ENCODE results near the gene SLC25A22. TPM values are rescaled to one million over a fixed set of nuclear protein-coding genes. Genes with fewer than 3 reads are reported as not detected.

The SLC25A22 gene
- total RNA-seq, 1 experiment from 2014 or later: 38.1 TPM

- POLR2A ChIA-PET (ENCODE audit: low non-redundant PET): no interaction called here
- intact Hi-C loops (cut with micrococcal nuclease; ENCODE audit: unreplicated experiment): no loop called here
- Histone ChIP-seq H3K4me1 (ENCODE audit: insufficient read depth, low read length, poor library complexity, severe bottlenecking) (no peaks in the 10 kb centered on the region), H3K9me3 (ENCODE audit: low read depth, low read length, poor library complexity, severe bottlenecking) (no peaks in the 10 kb centered on the region), H3K27me3 (replicated peaks; ENCODE audit: insufficient read depth, low read depth, low read length, poor library complexity) (no peaks in the 10 kb centered on the region), H3K36me3 (ENCODE audit: insufficient read depth, low read length, poor library complexity, severe bottlenecking) (peaks cover 45% of the 10 kb centered on the region), H3K4me3 (ENCODE audit: low read depth, low read length, poor library complexity, severe bottlenecking) (no peak overlapping the region), H3K27ac (ENCODE audit: low read depth, low read length, poor library complexity, severe bottlenecking) (no peak overlapping the region)
- no peak for TF ChIP-seq EZH2 (IDR thresholded peaks at IDR 0.05; ENCODE audit: borderline replicate concordance, low read depth, low read length, poor library complexity, severe bottlenecking)
- TF ChIP-seq, protein P1, sequence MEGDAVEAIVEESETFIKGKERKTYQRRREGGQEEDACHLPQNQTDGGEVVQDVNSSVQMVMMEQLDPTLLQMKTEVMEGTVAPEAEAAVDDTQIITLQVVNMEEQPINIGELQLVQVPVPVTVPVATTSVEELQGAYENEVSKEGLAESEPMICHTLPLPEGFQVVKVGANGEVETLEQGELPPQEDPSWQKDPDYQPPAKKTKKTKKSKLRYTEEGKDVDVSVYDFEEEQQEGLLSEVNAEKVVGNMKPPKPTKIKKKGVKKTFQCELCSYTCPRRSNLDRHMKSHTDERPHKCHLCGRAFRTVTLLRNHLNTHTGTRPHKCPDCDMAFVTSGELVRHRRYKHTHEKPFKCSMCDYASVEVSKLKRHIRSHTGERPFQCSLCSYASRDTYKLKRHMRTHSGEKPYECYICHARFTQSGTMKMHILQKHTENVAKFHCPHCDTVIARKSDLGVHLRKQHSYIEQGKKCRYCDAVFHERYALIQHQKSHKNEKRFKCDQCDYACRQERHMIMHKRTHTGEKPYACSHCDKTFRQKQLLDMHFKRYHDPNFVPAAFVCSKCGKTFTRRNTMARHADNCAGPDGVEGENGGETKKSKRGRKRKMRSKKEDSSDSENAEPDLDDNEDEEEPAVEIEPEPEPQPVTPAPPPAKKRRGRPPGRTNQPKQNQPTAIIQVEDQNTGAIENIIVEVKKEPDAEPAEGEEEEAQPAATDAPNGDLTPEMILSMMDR (conservative IDR thresholded peaks at IDR 0.05; ENCODE audit: low read depth, low read length): no peak
- no TSS peak for BruUV-seq (replicated peaks)
- DNase-seq (ENCODE audit: low spot score): no peak
- CTCF ChIA-PET: no interaction called here
These were observed 32.3 kb downstream of the SLC25A22 start for GRCh38 chr11:765802-766091.

- TF ChIP-seq, protein P1 (conservative IDR thresholded peaks at IDR 0.05; ENCODE audit: low read depth, low read length): peak; percentile 53
- TF ChIP-seq EZH2 (IDR thresholded peaks at IDR 0.05; ENCODE audit: borderline replicate concordance, low read depth, low read length, poor library complexity, severe bottlenecking): no peak
- H3K27ac ChIP-seq (ENCODE audit: low read depth, low read length, poor library complexity, severe bottlenecking): no peak overlapping the region
- peak; percentile 59 for DNase-seq (ENCODE audit: low spot score)
- H3K4me3 ChIP-seq (ENCODE audit: low read depth, low read length, poor library complexity, severe bottlenecking): no peak overlapping the region
- H3K36me3 ChIP-seq (ENCODE audit: insufficient read depth, low read length, poor library complexity, severe bottlenecking): peaks cover 45% of the 10 kb centered on the region
- CTCF ChIA-PET: no interaction called here
- intact Hi-C loops (cut with micrococcal nuclease; ENCODE audit: unreplicated experiment): no loop called here
- H3K4me1 ChIP-seq (ENCODE audit: insufficient read depth, low read length, poor library complexity, severe bottlenecking): no peaks in the 10 kb centered on the region
- H3K27me3 ChIP-seq (replicated peaks; ENCODE audit: insufficient read depth, low read depth, low read length, poor library complexity): no peaks in the 10 kb centered on the region
- POLR2A ChIA-PET (ENCODE audit: low non-redundant PET): no interaction called here
- H3K9me3 ChIP-seq (ENCODE audit: low read depth, low read length, poor library complexity, severe bottlenecking): no peaks in the 10 kb centered on the region
- BruUV-seq (replicated peaks): no TSS peak
These were observed 32.9 kb downstream of the SLC25A22 start for GRCh38 chr11:765025-765801.

DNA sequence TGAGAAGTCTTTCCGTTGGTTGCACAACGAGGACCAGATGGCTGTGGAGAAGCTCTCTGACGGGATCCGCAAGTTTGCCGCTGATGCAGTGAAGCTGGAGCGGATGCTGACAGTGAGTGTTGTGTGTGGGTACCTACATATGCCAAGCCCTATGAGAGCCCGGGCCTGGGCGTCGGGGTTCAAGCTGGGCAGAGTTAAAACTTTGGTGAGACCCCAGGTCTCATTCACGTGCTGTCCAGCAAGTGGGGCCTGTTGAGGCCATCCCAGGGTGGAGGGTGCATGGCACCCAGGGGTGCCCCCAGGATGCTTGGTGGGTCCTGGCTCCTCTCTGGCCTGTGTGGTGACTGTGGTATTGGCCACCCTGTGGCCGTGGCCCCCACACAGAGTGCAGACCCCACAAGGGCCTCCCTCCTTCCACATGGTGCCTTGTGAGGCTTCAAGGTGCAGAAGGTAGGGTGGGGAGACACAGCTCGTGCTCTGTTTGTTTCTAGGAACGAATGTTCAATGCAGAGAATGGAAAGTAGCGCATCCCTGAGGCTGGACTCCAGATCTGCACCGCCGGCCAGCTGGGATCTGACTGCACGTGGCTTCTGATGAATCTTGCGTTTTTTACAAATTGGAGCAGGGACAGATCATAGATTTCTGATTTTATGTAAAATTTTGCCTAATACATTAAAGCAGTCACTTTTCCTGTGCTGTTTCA, 33.6 kb downstream of the SLC25A22 start:
- H3K4me1 ChIP-seq (ENCODE audit: insufficient read depth, low read length, poor library complexity, severe bottlenecking): no peaks in the 10 kb centered on the region
- ChIA-PET POLR2A (ENCODE audit: low non-redundant PET) (interaction anchor here (0.5 kb wide), 1 partner anchor 19 kb away, joined by 4 read pairs; no protein-coding TSS in a partner anchor), CTCF (no interaction called here)
- intact Hi-C loops (cut with micrococcal nuclease; ENCODE audit: unreplicated experiment): no loop called here
- no peak for TF ChIP-seq EZH2 (IDR thresholded peaks at IDR 0.05; ENCODE audit: borderline replicate concordance, low read depth, low read length, poor library complexity, severe bottlenecking)
- TF ChIP-seq, protein P1 (conservative IDR thresholded peaks at IDR 0.05; ENCODE audit: low read depth, low read length): no peak
- no peak overlapping the region for H3K27ac ChIP-seq (ENCODE audit: low read depth, low read length, poor library complexity, severe bottlenecking)
- peaks cover 50% of the 10 kb centered on the region for H3K36me3 ChIP-seq (ENCODE audit: insufficient read depth, low read length, poor library complexity, severe bottlenecking)
- H3K4me3 ChIP-seq (ENCODE audit: low read depth, low read length, poor library complexity, severe bottlenecking): no peak overlapping the region
- no peaks in the 10 kb centered on the region for H3K27me3 ChIP-seq (replicated peaks; ENCODE audit: insufficient read depth, low read depth, low read length, poor library complexity)
- no peaks in the 10 kb centered on the region for H3K9me3 ChIP-seq (ENCODE audit: low read depth, low read length, poor library complexity, severe bottlenecking)
- DNase-seq (ENCODE audit: low spot score): no peak
- no TSS peak for BruUV-seq (replicated peaks)

All from A673 (cell line).